HG02884 (cell line): ENCODE data around the gene GBP7.

Experiments
- ATAC-seq: cut with Tn5 transposase; IDR thresholded peaks from one replicate; pipeline ENCODE4 v1.9.1; 2021; ENCODE audit warnings: mild to moderate bottlenecking, moderate library complexity; ENCODE audit not compliant: unreplicated experiment

GBP7 gene

DNA sequence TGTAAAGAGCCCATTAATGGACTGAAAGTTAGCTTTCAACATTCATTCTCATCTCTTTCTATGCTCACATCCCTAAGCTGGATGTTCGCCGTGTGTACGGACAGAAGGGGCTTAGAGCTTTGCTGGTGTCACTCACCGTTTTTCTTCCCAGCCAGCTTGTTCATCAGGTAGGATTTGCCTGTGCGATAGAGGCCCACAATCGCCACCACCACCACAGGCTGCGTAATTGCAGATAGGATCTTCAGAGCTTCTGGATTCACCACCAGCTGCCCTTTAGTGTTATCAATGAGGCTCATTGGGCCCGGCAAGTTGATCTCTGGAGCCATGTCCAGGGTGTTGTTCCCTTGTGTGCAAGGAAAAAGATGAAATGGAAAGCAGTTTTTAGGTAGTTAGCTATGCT lies 54.2 kb downstream of the GBP7 start:
- ATAC-seq = no peak

DNA sequence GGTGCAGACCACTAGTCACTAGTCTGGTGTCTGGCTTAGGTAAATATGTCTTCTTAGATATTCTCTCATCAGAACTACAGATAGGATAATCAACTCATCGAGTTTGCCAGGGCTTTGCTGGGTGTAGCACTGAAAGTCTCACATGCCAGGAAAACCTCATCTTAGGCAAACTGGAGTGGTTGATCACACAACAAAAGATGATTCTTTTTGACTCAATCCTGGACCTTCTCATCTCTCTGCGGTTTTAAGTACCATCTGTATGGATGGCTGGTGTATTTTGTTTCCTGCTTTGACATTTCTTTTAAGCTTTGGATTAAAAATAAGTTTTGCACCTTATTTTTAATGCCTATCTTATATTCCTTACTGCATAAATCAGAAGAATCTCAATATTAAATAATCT lies 61.1 kb downstream of the GBP7 start:
- no peak for ATAC-seq

DNA sequence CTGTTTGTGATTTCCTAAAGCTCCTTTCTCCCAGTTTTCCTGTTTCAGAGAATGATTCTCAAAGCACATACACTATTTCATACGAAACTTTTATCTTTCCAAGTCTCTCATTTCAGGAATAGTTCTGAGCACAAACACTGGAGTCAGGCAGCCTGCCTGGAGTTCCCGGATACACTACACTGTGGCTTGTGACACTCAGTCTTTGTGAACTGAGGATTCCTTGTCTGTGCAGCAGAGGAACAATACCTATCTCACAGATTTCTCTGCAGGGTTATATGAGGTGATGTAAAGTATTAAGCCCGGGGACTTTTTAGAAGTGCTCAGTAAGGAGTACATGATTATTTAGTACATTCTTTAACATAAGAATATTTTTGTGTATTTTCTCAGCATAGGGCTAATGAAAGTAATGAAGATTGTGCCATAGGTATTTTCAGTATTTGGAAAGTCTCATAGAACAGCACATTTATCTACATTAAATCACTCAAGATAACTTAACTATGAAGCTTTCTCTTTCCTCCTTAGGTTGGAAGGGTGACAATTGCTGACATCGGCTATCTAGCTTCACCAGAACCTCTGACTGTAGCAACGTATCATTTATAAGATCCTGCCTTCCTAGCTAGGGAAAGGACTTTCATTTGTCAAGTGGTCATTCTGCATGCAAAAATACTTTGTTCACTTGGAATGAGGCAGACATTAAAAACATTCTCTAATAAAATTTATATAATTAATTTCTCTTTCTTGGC lies 62.8 kb downstream of the GBP7 start:
- ATAC-seq = no peak

DNA sequence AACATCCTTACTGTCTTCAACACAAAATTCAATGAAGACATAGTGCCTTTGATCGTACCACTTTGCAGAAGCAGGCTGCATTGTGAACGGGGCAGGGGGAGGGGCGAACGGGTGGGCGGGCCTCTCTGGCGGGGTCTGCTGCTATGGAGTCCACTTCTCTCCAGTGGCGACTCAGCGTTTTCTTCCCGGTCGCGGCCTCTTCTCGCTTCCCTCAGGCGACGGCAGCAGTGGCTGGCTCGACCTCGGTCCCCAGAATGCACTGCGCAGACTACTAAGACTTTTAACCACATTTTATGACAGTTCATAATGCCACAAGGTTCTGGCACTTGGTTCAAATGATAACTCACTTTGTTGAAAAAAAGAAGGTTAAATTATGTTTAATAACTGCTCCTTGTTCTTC lies 71.1 kb downstream of the GBP7 start:
- no peak for ATAC-seq

DNA sequence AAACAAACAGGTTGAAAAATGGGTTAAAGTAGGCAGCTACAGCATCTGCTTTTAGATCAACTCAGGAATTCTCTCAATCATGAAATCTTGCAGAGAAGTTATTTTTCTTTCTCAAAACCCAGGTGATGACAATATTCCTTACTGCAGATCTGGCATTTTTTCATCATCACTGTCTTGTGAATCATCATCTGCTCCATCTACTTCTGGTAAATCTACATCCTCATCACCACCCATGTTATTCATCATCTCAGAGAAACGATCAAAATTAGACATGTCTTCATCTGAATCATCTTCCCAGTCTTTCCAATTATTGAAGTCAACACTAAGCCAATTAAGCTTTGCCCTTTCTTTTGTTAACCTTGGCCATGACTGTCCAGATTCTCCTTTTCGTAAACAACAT lies 71.7 kb downstream of the GBP7 start:
- no peak for ATAC-seq

DNA sequence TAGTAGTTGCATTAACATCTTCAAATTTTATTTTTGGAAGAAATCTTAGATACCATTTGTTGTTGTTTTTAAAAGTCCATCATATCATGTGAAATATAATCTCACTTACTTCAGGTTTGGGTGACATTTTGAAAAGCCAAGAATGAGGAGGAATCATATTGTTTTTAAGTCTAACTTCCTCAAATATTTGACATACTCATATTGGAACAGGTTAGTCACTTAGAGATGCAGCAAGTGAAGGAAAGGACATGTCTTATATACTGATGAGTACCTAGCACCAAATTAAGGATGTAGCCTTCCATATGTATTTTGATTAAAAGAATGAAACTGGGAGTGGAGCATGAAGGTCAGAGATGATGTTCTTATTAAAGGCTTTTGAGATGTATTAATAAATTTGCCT lies 73.8 kb downstream of the GBP7 start:
- no peak for ATAC-seq

DNA sequence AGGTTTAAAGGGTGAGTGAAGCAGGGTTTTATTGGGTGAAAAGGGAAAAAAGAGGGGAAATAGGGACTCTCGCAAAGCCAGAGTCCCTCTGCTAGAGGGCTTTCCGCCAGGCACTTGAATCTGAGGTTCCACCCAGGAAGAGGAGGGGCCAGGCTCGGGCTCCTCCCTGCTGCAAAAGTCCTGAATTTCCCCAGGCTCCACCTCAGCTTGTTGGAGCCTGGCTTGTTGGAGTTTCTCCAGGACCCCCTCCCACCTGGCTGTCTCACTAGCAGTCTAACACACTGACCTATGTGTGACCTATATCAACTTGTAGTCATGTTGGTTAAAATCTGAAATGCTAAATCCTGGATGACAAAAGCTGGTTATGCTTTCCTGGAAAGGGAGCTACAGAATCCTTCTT lies 75.4 kb downstream of the GBP7 start:
- no peak for ATAC-seq

DNA sequence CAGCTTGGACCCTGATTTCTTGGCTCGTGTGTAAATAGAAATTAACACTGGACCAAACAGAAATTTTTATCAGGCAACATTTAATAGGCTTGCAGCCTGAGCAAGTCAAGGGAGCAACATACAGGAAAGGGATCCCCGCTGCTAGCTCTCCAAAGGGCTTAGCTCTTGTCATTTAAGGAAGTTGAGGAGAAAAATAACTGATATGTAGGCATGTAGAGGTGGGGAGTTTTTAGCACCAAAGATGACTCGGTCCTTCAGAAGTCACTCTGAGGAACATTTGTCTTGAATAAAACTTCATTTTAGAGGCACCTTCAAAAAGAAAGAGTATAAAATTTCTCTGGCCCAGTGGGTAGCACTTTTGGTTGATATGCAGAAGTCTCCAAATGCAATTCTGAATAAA lies 76.9 kb downstream of the GBP7 start:
- no peak for ATAC-seq

DNA sequence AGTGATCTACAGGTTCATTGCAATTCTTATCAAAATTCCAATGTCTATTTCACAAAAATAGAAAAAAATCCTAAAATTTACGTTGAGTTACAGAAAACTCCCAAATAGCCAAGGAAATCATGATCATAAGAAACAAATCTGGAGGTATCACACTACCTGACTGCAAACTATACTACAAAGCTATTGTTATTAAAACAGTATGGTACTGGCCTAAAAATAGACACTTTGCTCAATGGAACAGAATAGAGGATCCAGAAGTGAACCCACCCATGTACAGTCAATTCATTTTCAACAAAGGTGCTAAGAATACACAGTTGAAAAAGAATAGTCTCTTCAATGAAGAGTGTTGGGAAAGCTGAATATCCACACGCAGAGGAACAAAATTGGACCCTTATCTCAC lies 80.1 kb downstream of the GBP7 start:
- no peak for ATAC-seq

DNA sequence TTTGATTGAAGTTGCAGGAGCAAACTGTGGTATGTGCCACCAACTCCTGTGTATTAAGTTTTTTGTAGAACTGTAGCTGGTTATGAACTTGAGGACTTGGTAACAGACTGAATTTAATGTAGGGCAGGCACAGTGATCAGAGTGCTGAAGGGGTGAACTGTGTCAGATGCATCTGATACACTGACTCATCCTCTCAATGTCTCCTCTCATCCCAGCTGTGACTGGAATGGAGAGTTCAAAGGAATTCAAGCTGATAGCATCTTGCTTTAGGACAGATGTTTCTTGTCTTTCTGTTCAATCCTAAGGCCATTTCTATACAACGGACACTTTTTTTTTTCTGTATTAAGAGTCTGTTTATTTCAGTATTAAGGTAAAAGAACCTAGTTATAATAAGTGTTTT lies 85.8 kb downstream of the GBP7 start:
- ATAC-seq = no peak

DNA sequence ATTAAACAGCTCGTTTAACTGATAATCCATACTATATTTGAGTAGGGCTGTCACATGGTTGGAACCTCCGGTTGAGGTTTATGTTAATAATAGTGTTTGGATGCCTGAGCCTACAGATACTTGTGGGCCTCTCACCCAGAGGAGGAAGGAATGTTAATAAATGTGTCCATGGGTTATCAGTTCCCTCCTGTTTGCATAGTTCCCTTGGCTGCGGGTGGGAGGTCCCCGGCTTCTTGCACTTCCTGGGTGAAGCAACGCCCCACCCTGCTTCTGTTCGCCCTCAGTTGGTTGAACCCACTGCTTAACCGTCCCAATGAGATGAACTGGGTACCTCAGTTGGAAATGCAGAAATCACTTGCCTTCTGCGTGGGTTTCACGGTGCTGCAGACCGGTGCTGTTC lies 87.2 kb downstream of the GBP7 start:
- no peak for ATAC-seq

DNA sequence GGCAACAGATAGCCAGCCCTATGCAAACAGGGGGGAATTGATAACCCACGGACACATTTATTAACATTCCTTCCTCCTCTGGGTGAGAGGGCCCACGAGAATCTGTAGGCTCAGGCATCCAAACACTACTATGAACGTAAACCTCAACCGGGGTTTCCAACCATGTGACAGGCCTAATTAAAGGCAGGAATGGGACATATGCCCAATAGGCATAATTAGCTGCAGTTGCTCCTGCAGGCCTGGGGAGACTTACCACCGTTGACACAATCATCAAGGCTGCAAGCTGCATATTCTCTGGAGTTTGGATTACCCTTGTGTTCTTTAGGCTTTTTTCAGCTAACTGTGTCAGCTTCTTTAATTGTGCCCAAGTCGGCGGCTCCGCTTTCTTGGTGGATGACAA lies 88.6 kb downstream of the GBP7 start:
- ATAC-seq = no peak

DNA sequence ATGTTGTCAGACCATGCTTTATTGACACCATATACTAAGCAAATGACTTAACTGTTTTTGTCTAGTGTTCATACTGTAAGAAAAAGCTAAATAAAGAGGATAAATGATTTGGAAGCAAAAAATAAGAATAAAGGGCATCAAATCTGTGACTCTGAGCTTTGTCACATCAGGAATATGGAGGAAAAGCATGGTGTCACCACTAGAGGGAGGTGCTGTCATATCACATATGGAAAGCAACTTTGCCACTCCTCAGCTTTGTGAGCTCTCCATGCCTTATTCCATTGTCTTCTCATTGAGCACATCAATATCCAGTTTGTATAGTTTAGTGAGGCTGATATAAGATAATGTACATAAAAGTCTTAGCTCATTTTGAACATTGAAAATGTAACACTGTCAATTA lies 90.0 kb downstream of the GBP7 start:
- no peak for ATAC-seq
